Daoy (cell line): ENCODE measurements around the gene ESYT3. TPM values are rescaled to one million over a fixed set of nuclear protein-coding genes. Genes with fewer than 3 reads are reported as not detected.
A peak's percentile ranks its signal among the peaks of the same experiment; 100 is the strongest.
"Not testable (repeated sequence)": the region's sequence is repeated elsewhere in the genome, so short reads cannot be mapped to it uniquely, and the experiment has no call there.

ENCODE experiments used
- DNase-seq: peaks from one replicate; pipeline ENCODE4 v3.0.0-alpha.2; 2015; ENCODE audit warnings: low read depth
- total RNA-seq: library from RNA; depleted of rRNA; stranded (reverse); fragments of >200 nt; shearing (Covaris generic); gene quantifications from 2 replicates; pipeline ENCODE4 v1.2.3, GENCODE V29; 2014

The ESYT3 gene
- total RNA-seq, 1 experiment from 2014 or later, result 0.34 TPM

DNA sequence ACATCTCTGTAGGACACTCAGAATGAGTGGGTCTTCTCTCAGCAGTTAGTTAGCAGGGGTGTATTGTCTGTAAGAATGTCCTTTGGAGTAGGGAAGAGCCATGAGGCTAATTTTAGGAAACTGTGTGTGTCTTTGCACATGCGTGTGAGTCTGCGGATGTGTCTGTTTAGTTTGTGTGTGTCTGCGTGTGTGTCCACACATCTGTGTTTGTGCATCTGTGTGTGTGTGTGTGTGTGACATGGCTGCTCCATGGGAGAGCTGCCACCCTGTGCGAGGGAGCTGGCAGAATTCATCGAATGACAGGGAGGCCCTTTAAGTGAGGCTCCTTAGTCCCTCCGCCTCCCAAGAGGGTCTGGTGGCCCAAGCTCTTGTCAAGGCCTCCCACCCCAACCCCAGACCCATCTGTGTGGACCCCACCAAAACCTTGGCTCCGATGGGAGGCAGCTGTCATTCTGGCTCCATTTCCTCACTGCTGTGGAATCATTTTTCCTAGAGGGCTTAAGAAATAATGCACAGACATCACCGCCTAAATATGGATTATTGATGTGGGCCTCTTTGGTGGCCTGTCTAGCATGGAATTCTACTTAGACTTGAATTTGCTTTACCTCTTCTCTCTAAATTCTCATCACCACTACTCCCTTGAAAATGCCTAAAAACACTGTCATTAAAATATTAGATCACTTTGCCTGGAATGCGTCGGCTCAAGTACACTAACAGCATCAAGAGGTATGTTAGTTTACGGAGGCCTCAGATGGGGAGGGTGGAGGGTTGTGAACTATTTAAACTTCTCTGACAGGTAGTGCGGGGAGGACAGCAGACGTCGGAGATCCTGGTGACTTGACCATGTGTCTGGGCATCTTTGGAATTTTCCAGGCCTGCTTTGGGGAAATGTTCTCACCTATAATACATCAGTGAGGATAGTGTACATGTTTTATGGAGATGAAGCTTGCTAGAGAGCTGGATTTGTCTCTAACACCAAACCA is 9.4 kb downstream of the ESYT3 start:
- DNase-seq, result no peak

DNA sequence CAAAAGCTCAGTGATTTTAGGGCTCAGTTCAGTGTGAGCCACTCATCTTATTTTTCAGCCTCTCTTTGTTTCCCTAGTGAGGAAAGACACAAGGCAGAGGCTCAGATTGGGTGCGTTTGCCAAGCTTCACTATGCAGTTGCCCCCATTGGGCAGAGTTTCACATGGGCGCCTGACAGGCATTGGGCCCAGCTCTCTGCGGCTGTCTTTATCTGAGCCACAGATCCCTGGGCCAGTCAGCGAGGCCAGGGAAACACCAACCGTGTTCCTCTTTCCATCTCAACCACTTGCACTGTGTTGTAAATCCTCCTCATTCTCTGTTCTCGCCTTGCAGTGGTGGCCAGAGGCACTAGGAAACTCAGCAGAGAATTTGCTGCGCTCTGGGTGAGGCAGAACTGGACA is 10.8 kb downstream of the ESYT3 start:
- DNase-seq, result no peak

DNA sequence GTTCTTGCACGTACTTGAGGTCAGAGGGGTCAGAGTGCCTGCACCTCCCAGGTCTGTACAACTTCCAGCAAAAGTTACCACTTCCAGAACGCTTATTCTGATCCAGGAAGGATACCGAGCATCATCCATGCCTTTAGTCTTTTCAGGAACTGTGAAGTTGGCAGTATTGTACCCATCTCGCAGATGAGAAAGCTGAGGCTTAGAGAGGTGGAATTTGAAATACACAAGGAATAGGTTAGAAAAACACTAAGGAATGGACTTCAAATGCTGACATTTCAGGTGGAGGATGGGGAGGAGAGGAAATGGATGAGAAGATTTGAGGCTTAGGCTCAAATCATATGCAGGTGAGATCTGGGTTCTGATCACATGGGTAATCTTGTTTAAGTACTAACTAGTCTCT is 11.2 kb downstream of the ESYT3 start:
- DNase-seq, result no peak

DNA sequence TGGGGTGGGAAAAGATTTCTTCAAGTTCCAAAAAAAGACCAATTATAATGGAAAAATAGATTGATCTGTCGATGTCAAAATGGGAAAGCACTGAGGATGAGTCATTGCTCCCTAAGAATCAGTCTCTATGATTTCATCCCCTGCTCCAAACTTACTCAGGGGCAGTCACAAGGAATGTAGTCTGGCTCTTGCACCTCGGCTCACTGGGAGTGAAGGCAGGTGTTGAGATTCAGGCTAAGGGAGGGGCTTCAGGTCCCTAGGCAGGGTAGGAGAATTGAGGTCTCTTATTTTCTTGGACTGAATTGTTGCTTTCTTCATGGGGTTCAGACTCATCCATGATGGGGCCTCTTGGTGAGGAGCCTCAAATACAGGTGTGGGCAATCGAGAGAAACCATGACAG is 14.2 kb downstream of the ESYT3 start:
- no peak for DNase-seq

DNA sequence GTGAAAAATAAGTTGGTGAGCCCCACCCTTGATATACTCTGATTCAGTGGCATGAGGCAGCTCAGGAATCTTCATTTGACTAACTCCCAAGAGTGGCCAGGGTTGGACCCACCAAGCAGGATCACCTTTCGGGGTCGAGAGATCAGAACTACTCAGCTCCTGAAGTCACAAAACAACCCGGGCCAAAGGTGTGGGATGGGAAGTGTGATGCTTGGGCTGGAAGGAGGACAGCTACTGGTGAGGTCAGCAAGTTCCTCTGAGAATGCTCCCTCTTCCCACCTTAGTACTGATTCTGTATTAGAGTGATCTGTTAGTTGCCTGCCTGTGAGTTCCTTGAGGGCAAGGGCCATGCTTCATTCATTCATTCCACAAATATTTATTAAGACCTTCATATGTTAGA is 15.1 kb downstream of the ESYT3 start:
- DNase-seq, result no peak

DNA sequence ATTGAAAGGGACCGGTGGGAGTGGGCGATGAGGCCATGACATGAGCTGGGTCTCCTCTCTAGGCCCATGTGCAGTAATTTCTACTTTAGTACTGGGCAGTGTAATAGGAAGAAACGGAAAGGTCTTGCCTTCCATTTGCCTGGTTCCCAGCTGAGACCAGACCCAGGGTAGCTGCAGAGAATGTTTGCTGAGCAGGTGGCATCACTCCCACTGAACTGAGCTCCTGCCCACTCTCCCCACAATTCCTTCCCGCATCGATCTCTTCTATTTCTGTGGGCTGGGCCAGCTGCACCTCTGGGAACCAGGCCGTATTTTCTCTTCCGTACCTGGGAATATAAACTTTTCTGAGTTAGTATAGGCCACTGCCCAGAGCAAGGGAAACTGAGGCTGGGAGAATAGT is 15.8 kb downstream of the ESYT3 start:
- DNase-seq, result no peak

DNA sequence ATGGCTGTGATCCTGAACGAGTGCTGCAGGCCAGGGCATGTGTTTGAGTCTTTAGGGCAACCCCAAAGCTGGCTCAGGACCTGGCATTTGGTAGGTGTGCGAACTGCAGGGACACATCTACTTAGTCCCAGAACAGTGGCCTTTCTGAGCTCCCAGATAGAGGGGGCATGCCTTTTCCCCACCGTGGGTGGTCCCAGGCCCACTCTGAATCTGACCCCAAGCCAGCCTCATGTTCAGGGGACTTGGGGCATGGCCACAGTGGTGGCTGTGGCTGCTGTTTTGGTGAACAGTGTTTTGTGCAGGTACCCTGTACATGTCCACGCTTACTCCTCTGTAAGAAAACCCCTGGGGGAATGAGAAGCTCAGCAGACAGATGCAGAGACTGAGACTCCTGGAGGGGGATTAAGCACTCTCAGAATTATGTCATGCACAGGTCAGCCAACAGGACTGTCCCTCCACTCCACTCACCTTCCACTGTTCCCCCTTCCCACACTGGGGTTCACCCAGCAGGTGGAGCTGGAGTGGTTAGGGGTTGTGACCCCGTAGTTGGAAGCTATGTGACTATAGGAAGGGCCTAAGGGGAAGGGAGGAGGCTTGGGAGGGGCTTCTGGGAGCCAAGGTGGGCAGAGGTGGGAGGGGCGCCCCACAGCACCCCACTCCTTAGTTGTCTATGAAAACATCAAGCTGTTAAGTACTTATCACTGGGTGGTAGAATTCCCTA is 16.4 kb downstream of the ESYT3 start:
- DNase-seq, result no peak

DNA sequence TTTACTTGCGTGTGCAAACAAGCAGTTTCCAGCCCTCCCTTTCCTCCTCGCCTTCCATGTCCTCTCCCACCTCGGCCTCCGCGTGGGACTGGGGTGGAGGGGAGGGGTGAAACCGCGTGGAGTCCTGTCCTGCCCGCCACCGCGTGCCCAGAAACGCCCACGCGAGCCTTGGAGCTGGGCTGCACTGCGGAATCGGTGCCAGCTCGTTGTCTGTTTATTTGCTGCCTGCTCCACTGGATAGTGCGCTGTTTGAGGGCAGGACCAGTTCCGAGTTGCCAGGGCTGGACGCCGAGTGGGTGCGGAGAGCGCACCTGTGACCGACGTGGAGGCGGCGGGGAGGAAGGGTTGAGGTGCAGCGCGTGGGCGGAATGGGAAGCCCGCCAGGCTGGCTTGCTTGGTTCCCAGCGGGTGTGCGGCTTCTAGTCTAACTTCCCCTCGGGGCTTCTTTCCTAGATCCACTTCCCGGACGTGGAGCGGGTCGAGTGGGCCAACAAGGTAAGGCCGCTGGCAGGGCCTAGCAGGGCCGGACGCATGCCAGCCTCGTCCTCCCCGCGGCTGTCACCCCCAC is 17.3 kb downstream of the ESYT3 start:
- DNase-seq, result no peak

DNA sequence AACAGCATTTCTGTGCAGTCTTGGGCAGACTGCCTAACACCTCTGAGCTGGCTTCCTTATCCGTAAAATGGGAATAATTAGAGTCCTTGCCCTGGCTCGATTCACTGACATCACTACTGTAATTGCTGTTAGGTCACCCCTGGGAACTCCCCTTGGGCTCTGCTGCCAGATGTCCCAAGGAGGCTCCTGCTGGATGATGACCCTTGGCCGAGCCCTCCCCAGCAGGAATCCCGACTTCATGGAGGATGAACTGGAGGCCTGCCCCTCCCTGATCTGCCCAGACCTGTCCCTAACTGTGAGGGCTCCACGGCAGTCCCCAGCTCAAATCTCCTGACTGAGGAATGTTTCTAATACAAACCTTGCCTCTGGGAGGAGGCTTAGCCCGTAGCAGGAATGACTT is 18.0 kb downstream of the ESYT3 start:
- DNase-seq, result peak; percentile 41

DNA sequence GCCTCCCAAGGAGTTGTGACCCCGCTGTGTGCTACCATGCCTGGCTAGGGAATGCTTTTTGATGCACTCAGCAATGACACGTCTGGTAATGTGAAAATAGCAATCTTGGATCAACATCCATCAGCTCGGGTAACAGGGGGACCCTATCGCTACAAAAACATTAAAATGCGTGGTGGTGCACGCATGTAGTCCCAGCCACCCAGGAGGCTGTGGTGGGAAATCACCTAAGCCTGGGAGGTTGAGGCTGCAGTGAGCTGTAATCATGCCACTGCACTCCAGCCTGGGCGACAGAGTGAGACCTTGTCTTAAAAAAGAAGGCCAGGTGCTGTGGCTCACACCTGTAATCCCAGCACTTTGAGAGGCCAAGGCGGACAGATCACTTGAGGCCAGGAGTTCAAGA is 19.5 kb downstream of the ESYT3 start:
- not testable (repeated sequence) for DNase-seq

DNA sequence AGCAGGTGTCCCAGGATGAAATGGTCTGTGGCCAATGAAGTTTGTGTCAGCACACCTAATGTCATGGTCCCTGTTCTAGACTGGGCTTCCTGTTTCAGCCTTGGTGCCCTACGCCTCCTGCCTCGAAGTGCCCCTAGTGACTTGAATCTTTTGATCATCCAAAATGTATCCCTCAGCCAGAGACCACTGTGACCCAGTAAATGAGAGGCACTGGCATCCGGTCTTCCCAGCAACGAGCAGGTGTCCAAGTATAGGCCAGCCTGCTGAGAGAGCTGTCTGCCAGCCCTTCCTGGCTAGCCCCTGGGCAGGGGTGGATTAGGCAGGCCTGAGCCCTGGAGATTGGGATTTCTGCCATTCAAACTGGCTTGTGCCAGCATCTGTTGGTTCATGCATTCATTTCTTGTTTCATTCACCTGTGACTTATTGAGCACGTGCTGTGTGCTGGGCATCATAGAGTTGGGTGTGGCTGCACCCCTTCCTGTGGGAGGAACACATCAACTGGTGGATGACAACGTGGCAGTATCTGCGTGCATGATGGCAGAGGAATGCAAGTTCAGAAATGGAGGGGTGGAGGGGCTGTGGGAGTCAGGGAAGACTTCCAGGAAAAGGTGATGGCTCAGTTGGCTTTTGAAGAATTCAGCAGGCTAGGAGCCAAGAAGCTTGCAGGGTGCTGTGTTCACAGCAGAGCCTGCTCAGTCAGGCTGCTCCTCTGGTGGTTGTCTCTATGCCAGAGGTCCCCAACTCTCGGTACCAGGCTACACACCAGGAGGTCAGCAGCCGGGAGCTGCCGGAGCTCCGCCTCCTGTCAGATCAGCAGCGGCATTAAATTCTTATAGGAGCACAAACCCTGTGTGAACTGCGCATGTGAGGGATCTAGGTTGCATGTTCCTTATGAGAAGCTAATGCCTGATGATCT is 21.6 kb downstream of the ESYT3 start:
- DNase-seq, result no peak

DNA sequence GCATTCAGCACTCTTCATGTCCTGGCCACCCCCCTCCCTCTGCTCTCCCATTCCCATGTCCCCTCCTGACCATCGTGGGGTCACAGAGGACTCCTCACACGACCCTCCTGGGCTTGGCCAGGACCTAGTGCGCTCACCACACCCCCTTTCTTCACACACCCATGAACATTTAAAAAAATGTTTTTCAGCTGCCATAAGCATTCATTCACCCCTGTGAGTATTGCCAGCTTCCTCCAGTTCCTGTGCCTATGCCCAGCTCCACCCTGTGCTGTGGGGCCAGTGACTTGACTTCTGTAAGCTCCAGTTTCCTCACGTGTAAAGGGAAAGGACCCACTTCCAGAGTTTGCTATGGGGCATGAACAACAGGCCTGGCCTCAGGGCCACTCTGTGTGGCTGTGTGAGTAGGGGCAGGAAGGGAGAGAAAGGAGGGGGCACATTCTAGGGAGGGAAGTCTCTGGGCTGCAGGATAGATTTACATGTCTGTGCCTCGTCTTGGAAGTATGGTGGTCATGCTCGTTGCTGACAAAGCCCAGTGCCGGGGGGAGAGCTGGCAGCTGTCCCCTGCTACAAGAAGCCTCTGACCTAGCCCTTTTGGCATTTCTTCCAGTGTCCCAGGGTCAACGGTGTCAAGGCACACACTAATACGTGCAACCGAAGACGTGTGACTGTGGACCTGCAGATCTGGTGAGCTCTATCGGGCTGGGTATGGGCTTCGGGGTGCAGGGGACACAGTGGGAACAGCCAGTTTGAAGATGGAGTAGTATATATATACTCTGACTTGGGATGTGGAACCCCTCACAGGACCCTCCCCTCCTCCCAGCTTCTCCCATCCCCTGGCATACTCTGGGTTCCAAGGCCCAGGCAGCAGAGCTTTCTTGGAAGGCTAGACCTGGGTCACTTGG is 22.8 kb downstream of the ESYT3 start:
- no peak for DNase-seq

DNA sequence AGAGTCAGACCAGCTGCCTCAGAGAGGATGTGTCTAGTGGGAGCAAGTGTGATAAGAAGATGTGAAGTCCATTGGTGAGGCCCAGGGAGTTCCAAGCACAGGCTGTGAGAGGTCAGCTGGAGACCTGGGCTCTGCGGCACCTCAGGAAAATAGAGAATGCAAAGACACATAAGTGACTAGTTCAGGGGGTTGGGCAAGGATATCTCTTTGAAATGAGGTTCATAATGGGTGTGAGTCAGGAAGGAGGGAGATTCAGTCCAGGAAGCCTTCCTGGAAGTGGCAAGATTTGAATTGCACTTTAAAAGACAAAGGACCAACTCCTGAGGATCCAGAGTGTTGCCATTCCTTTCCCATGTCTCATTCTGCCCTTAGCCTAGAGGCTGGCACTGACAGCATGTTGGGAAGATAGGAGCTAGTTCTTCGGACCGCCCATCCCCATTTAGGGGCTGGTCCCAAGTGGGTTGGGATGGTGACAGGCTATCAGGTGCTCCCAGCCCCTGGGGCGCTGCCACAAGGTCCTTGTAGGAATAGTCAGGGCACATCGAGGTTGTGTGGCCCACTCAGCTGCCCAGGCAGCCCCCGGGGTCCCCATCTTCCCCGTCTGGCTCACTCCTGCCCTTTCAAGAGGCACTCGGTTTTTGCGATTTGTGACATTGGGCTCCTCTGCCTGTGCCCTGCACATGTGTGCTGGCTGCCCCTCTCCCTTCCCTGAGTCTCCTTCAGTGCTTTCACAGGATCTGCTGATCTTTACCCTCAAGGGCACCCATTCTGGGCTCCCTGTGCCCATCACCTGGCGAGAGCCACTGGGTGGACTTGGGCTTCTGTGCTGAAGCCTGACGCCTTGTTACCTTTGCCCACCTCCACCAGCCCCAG is 23.7 kb downstream of the ESYT3 start:
- no peak for DNase-seq

DNA sequence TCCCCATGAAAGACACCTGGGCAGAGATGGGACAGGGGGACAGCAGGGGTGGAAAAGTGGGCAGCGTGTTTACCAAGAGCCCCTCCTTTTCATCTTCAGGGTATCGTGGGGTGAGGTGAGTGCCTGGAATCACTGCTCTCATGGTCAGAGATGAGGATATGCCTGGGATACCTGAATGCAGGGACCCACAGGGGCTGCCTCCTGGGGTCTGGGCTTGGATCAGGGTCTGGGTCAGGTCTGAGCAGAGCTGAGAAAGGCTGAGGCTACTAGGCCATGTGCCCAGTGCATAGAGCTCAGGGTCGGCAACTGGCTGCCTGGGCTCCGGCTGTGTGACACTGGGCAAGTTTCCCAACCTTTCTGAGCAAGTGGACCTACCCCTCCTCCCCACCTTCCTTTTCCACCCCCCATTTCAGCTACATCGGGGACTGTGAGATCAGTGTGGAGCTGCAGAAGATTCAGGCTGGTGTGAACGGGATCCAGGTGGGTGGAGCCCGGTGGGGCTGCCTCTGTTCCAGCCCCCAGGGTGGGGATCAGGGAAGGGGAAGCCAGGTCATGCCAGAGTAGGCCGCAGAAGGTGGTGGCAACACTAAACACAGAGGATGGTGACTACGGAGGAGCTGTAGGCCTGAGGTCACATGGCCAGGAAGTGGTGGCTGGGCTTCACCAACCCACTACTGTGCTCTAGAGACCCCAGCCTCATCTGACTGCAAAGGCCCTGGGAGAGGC is 24.5 kb downstream of the ESYT3 start:
- no peak for DNase-seq

DNA sequence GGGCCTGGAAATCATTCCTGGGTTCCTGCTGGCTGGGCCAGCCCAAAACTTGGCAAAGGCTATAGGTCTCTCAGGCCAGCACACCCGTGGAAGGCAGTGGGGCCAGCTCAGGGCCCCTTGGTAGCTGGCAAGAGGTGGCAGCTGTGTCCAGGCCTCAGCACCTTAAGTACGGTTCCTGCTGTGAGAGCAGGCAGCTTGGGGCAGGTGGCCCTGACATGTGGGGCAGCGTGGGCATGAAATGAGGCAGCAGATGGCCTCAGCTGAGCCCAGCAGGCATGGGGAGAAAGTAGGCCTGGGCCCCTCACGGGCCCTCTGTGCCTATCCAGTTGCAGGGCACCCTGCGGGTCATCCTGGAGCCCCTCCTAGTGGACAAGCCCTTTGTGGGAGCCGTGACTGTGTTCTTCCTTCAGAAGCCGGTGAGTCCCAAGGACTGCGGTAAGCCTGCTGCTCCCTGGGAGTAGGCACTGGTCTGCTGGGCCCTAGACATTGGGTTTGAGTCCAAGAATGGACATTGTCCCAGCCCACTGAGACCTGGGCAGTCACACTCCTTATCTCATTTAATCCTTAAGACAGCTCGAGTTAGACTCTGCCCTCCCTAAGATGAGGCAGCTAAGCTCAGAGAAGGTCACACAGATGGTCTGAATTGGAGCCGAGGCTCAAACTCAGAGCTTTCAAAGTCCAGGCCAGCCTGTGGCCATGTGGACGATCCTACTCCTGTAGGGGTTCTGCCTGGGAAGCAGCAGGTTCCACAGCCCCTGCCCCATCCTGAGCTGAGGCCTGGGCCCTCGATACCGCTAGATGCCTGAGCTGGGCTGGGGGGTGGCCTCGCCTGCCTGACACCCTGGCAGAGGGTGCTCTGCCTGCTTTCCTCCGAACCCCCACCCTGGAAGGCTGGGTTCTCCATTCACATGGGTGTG is 25.5 kb downstream of the ESYT3 start:
- no peak for DNase-seq

DNA sequence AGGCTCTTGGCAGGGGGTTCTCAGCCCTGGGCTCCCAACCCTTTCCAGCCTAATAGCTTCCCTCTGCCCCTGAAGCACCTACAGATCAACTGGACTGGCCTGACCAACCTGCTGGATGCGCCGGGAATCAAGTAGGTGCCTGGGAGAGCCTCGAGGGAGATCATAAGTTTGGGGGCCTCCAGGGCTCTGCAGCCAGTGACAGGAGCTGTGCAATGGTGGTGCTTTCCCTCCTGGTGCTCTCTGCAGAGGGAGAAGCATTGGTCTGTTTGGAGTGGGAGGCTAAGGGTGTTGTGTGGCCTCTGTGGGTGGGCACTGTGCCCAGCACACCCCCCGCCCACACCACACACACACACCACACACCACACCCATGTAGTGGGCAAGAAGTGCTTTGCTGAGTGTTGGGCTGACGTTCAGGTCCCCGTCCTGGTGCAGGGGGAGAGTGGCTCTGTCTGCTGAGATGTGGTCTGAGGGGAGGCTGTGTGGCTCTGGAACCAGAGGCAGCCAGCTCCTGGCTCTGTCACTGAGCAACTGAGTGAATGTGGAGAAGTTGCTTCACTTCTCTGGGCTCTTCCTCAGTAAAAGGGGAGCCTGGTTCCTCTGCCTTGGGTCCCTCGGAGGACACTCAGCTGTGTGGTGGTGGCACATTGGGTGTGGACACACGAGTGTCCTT is 26.3 kb downstream of the ESYT3 start:
- no peak for DNase-seq

DNA sequence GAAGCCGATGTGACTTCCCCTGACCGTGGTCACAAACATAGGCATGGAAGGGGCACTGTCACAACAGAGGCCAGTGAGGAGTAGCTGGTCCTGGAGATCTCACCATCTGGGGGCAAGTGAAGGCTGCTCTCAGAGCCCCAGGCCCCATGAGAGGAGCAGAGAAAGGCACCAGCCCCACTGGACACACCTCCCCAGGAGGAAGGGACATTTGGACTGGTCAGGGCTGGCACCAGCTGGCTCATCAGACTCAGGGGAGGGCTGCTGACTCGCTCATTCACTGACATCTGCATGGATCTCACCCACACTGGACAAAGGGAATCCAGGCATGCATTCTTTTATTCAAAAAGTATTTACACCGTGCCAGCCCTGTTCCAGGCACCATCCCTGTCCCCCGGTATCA is 26.8 kb downstream of the ESYT3 start:
- no peak for DNase-seq
